AG04449 (cell line): Measurements from ENCODE around the gene GJA3.
A peak's percentile ranks its signal among the peaks of the same experiment; 100 is the strongest.

Experiments used
- CTCF ChIA-PET: fragments of 350-600 bp; formaldehyde crosslinking; extraction: SDS; loops from one replicate; lab custom pipeline; 2021; ENCODE audit warnings: antibody characterized with exemption; lab: Yijun Ruan, JAX
- POLR2A ChIA-PET: fragments of 400-600, 350-600 bp; formaldehyde crosslinking; extraction: SDS; loops from one replicate; lab custom pipeline; 2020; ENCODE audit warnings: antibody characterized with exemption, inconsistent platforms; lab: Yijun Ruan, JAX
- DNase-seq: peaks from one replicate; pipeline ENCODE4 v3.0.0-alpha.2; 2010; ENCODE audit warnings: low read depth, low spot score
- H3K4me3 ChIP-seq: 2 replicates; pipeline ENCODE4 v1.5.1; 2011; ENCODE audit warnings: low read depth, mild to moderate bottlenecking, control low read depth, low read length
- CTCF ChIP-seq: IDR thresholded peaks from one replicate; pipeline ENCODE4 v1.5.1; 2011; ENCODE audit warnings: mild to moderate bottlenecking, moderate library complexity, low read length, control low read depth, inconsistent platforms; ENCODE audit not compliant: insufficient read depth; ENCODE audit errors: missing control alignments

Gene GJA3

GRCh38 chr13:20192158-20192835, 31.4 kb upstream of the GJA3 start:
- no peak for TF ChIP-seq CTCF
- H3K4me3 ChIP-seq, result peak overlapping the region; percentile 38
- CTCF ChIA-PET, result interaction anchor here (2.1 kb wide), 1 partner anchor 10 kb away, joined by 15 read pairs; no protein-coding TSS in a partner anchor
- POLR2A ChIA-PET, result no interaction called here
- no peak for DNase-seq

- POLR2A ChIA-PET, result no interaction called here
These were observed 30.7 kb upstream of the GJA3 start for GRCh38 chr13:20191311-20192157.

GRCh38 chr13:20190481-20191310, 29.8 kb upstream of the GJA3 start:
- ChIA-PET CTCF (interaction anchor here (1.2 to 2.1 kb wide), 3 partner anchors 8 to 41 kb away, joined by 4 to 15 read pairs (median 4); no protein-coding TSS in a partner anchor), POLR2A (no interaction called here)
- no peak for TF ChIP-seq CTCF
- DNase-seq, result peak; percentile 26
- no peak overlapping the region for H3K4me3 ChIP-seq

More at GRCh38 chr13:20191311-20192157, 30.7 kb upstream of the GJA3 start:
- DNase-seq, result no peak
- no peak for TF ChIP-seq CTCF
- CTCF ChIA-PET, result interaction anchor here (1.2 to 2.1 kb wide), 3 partner anchors 8 to 42 kb away, joined by 4 to 15 read pairs (median 4); no protein-coding TSS in a partner anchor
- no peak overlapping the region for H3K4me3 ChIP-seq

GRCh38 chr13:20190076-20190475, 29.2 kb upstream of the GJA3 start:
- H3K4me3 ChIP-seq, result no peak overlapping the region
- TF ChIP-seq CTCF, result no peak
- ChIA-PET POLR2A (no interaction called here), CTCF (interaction anchor here (1.6 to 2.1 kb wide), 2 partner anchors 8 to 10 kb away, joined by 4 to 15 read pairs; no protein-coding TSS in a partner anchor)
- no peak for DNase-seq

- DNase-seq, result no peak
- CTCF ChIA-PET, result interaction anchor here (0.6 to 1.6 kb wide), 2 partner anchors 9 kb away, joined by 3 to 9 read pairs; no protein-coding TSS in a partner anchor
These were observed 28.1 kb upstream of the GJA3 start for GRCh38 chr13:20188667-20189553.

More at GRCh38 chr13:20188667-20189553, 28.1 kb upstream of the GJA3 start:
- TF ChIP-seq CTCF, result no peak
- H3K4me3 ChIP-seq, result no peak overlapping the region
- POLR2A ChIA-PET, result no interaction called here
